Ishikawa (cell line): ENCODE data around the gene GSAP.

Experiments used
- CEBPB ChIP-seq: IDR thresholded peaks from 2 replicates; pipeline ENCODE4 v1.6.1; 2012
- CREB1 ChIP-seq: IDR thresholded peaks from 2 replicates; pipeline ENCODE4 v1.6.1; 2012; ENCODE audit warnings: low read depth
- EGR1 ChIP-seq: IDR thresholded peaks from 2 replicates; pipeline ENCODE4 v1.6.1; 2012
- EP300 ChIP-seq: IDR thresholded peaks from 2 replicates; pipeline ENCODE4 v1.6.1; 2012; ENCODE audit warnings: borderline replicate concordance
- FOXM1 ChIP-seq: IDR thresholded peaks from 2 replicates; pipeline ENCODE4 v1.6.1; 2012; ENCODE audit warnings: low read depth, borderline replicate concordance
- MAX ChIP-seq: IDR thresholded peaks from 2 replicates; pipeline ENCODE4 v1.6.1; 2012
- NFIC ChIP-seq: IDR thresholded peaks from 2 replicates; pipeline ENCODE4 v1.6.1; 2012
- RAD21 ChIP-seq: IDR thresholded peaks from 2 replicates; pipeline ENCODE4 v1.6.1; 2012; ENCODE audit warnings: low read depth
- REST ChIP-seq: IDR thresholded peaks from 2 replicates; pipeline ENCODE4 v1.6.1; 2012; ENCODE audit warnings: low read depth, mild to moderate bottlenecking
- TAF1 ChIP-seq: IDR thresholded peaks from 2 replicates; pipeline ENCODE4 v1.6.1; 2012; ENCODE audit warnings: low read depth, mild to moderate bottlenecking
- TCF12 ChIP-seq: IDR thresholded peaks from 2 replicates; pipeline ENCODE4 v1.6.1; 2012; ENCODE audit warnings: low read depth
- TEAD4 ChIP-seq: IDR thresholded peaks from 2 replicates; pipeline ENCODE4 v1.6.1; 2012
- USF1 ChIP-seq: IDR thresholded peaks from 2 replicates; pipeline ENCODE4 v1.6.1; 2012
- YY1 ChIP-seq: IDR thresholded peaks from 2 replicates; pipeline ENCODE4 v1.6.1; 2012; ENCODE audit warnings: low read depth
- ZBTB7A ChIP-seq: IDR thresholded peaks from 2 replicates; pipeline ENCODE4 v1.6.1; 2012; ENCODE audit warnings: low read depth

The GSAP gene

GRCh38 chr7:77391230-77391629 is 24.9 kb downstream of the GSAP start:
- TF ChIP-seq EGR1: no peak
- TF ChIP-seq EP300: no peak
- no peak for TF ChIP-seq CREB1
- no peak for TF ChIP-seq TAF1
- TF ChIP-seq REST: no peak
- TF ChIP-seq RAD21: no peak
- no peak for TF ChIP-seq NFIC
- TF ChIP-seq YY1: no peak

GRCh38 chr7:77388055-77388641 is 28.0 kb downstream of the GSAP start:
- TF ChIP-seq EGR1 (no peak), MAX (no peak), EP300 (no peak), USF1 (no peak), NFIC (no peak), REST (no peak), TEAD4 (no peak), TCF12 (no peak), CEBPB (no peak), YY1 (no peak), FOXM1 (no peak), ZBTB7A (no peak), RAD21 (no peak)

GRCh38 chr7:77386165-77386822 is 29.9 kb downstream of the GSAP start:
- TF ChIP-seq EP300 (no peak), TCF12 (no peak), ZBTB7A (no peak), USF1 (no peak)

- no peak for TF ChIP-seq EGR1
- no peak for TF ChIP-seq TCF12
- no peak for TF ChIP-seq EP300
- TF ChIP-seq REST: no peak
- TF ChIP-seq CREB1: no peak
- TF ChIP-seq NFIC: no peak
- no peak for TF ChIP-seq USF1
- no peak for TF ChIP-seq FOXM1
- no peak for TF ChIP-seq ZBTB7A
- TF ChIP-seq TAF1: no peak
- no peak for TF ChIP-seq CEBPB
- no peak for TF ChIP-seq TEAD4
- TF ChIP-seq MAX: no peak
- TF ChIP-seq RAD21: no peak
- TF ChIP-seq YY1: no peak
Observed at GRCh38 chr7:77383333-77383740, 32.8 kb downstream of the GSAP start.
